ENCODE results near the gene ZSCAN20.

GRCh38 chr1:33445108-33445507 is 27.3 kb upstream of the ZSCAN20 start:
- TF ChIP-seq CTCF (IDR thresholded peaks at IDR 0.05) = no peak
- no peak for TF ChIP-seq ZFX (IDR thresholded peaks at IDR 0.05; ENCODE audit: borderline replicate concordance)

Data from 22Rv1 (cell line).